ENCODE data around the gene TM9SF1. TPM values are rescaled to one million over a fixed set of nuclear protein-coding genes. Genes with fewer than 3 reads are reported as not detected.

Gene TM9SF1
- total and polyA plus RNA-seq, 2 donors from 2014 or later, result 41.1 to 83.6 TPM

DNA sequence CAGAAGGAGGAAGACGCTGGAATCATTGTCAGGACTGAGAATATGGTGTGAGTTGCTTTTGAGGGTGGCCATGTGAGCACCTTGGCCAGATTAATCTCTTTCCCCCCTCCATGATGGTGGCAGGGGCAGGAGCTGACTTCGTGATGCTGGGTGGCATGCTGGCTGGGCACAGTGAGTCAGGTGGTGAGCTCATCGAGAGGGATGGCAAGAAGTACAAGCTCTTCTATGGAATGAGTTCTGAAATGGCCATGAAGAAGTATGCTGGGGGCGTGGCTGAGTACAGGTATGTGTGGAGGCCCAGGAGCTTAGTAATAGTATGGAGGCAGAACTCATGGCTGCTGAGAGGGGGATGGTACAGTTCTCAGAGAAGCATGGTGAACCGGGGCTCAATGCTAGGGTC is 42.9 kb upstream of the TM9SF1 start:
- H3K9ac ChIP-seq (ENCODE audit: low read length in 3 of 3), result no peak overlapping the region
- H3K27ac ChIP-seq (ENCODE audit: low read depth in 2 of 2, low read length in 2 of 2), result no peak overlapping the region
- FAIRE-seq (no peak), DNase-seq (no peak)
- H3K4me1 ChIP-seq (ENCODE audit: control insufficient read depth in 2 of 3, insufficient read depth in 2 of 3, low read depth in 1 of 3, low read length in 3 of 3), result peaks cover 0 to 34% (median 22%) of the 10 kb centered on the region in 3 donors
- peaks cover 8 to 49% (median 42%) of the 10 kb centered on the region in 3 donors for H3K36me3 ChIP-seq (ENCODE audit: control insufficient read depth in 2 of 3, insufficient read depth in 3 of 3, low read length in 3 of 3)
- intact Hi-C loops (cut with DNase I), result no loop called here
- no peaks in the 10 kb centered on the region for H3K9me3 ChIP-seq (ENCODE audit: control insufficient read depth in 2 of 3, insufficient read depth in 1 of 3, low read length in 3 of 3)
- no peaks in the 10 kb centered on the region for H3K27me3 ChIP-seq (ENCODE audit: control insufficient read depth, insufficient read depth, low read length)
- no peak overlapping the region for H3K4me3 ChIP-seq (ENCODE audit: low read length in 3 of 3)
- TF ChIP-seq, protein P1, sequence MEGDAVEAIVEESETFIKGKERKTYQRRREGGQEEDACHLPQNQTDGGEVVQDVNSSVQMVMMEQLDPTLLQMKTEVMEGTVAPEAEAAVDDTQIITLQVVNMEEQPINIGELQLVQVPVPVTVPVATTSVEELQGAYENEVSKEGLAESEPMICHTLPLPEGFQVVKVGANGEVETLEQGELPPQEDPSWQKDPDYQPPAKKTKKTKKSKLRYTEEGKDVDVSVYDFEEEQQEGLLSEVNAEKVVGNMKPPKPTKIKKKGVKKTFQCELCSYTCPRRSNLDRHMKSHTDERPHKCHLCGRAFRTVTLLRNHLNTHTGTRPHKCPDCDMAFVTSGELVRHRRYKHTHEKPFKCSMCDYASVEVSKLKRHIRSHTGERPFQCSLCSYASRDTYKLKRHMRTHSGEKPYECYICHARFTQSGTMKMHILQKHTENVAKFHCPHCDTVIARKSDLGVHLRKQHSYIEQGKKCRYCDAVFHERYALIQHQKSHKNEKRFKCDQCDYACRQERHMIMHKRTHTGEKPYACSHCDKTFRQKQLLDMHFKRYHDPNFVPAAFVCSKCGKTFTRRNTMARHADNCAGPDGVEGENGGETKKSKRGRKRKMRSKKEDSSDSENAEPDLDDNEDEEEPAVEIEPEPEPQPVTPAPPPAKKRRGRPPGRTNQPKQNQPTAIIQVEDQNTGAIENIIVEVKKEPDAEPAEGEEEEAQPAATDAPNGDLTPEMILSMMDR (IDR thresholded peaks at IDR 0.05; ENCODE audit: borderline replicate concordance, extremely low read depth, insufficient read depth), result no peak

DNA sequence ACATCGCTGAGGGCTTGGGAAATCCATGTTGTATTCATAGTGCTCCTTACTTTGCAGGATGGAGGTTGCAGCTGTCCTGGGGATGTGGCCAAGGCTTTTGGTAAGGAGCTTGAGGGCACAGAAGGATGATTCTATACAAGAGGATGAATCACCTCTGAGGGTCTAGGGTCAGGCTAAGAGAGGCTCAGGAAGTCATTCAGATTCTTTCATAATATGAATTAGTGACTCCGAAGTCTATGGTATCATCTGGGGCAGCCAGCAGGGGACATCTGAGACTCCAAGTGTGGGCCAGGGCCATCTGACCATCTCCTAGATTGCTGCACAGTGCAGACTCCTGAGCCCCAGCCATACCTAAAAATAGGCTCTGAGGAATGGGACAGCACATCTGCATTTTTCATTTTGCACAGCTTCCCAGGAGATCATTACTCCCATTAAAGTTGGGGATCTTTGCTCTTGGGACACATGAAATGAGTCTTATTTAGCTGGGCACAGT is 42.3 kb upstream of the TM9SF1 start:
- DNase-seq, result no peak
- Histone ChIP-seq H3K36me3 (ENCODE audit: control insufficient read depth in 2 of 3, insufficient read depth in 3 of 3, low read length in 3 of 3) (peaks cover 8 to 49% (median 42%) of the 10 kb centered on the region in 3 donors), H3K9me3 (ENCODE audit: control insufficient read depth in 2 of 3, insufficient read depth in 1 of 3, low read length in 3 of 3) (no peaks in the 10 kb centered on the region), H3K27ac (ENCODE audit: low read depth in 2 of 2, low read length in 2 of 2) (no peak overlapping the region), H3K9ac (ENCODE audit: low read length in 3 of 3) (no peak overlapping the region), H3K27me3 (ENCODE audit: control insufficient read depth, insufficient read depth, low read length) (no peaks in the 10 kb centered on the region), H3K4me1 (ENCODE audit: control insufficient read depth in 2 of 3, insufficient read depth in 2 of 3, low read depth in 1 of 3, low read length in 3 of 3) (peaks cover 0 to 38% (median 22%) of the 10 kb centered on the region in 3 donors), H3K4me3 (ENCODE audit: low read length in 3 of 3) (no peak overlapping the region)
- TF ChIP-seq, protein P1 (IDR thresholded peaks at IDR 0.05; ENCODE audit: borderline replicate concordance, extremely low read depth, insufficient read depth), result no peak
- FAIRE-seq, result no peak
- intact Hi-C loops (cut with DNase I), result no loop called here

DNA sequence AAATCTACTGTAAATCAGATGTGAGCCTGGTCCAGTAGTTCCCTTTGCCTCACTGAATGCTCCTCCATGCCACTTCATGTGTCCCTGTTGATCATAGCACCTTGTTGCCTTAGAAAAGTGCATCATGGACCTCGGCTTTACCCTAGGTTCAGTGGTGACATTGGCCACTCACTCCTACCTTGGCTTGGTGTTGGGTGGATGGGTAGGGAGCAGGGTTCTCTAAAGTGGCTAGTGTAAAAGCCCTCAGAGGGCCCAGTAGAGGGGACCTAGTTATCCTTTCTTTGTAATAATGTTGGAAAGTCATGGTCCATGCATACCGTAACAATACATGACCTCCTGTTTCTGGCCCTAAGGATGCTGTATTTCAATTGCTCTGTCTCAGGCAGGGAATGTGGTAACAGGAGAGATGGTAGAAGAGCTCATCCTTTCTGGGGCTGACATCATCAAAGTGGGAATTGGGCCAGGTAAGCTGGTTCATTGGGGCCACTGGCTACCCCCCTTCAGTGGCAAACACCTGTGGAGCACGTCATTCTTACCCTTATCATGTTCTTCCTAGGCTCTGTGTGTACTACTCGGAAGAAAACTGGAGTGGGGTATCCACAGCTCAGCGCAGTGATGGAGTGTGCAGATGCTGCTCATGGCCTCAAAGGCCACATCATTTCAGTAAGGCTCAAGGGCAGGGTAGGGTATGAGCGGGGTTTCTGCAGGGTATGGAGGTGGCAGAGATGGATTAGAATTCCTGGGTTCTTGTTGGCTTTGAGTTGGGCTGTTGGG is 41.6 kb upstream of the TM9SF1 start:
- no peak overlapping the region for H3K27ac ChIP-seq (ENCODE audit: low read depth in 2 of 2, low read length in 2 of 2)
- no peak for FAIRE-seq

More for the DNA sequence above, 41.6 kb upstream of the TM9SF1 start:
- no peaks in the 10 kb centered on the region for H3K27me3 ChIP-seq (ENCODE audit: control insufficient read depth, insufficient read depth, low read length)
- peaks cover 0 to 38% (median 22%) of the 10 kb centered on the region in 3 donors for H3K4me1 ChIP-seq (ENCODE audit: control insufficient read depth in 2 of 3, insufficient read depth in 2 of 3, low read depth in 1 of 3, low read length in 3 of 3)
- peaks cover 8 to 49% (median 42%) of the 10 kb centered on the region in 3 donors for H3K36me3 ChIP-seq (ENCODE audit: control insufficient read depth in 2 of 3, insufficient read depth in 3 of 3, low read length in 3 of 3)
- intact Hi-C loops (cut with DNase I), result no loop called here
- no peak for DNase-seq
- no peak overlapping the region for H3K9ac ChIP-seq (ENCODE audit: low read length in 3 of 3)
- TF ChIP-seq, protein P1 (IDR thresholded peaks at IDR 0.05; ENCODE audit: borderline replicate concordance, extremely low read depth, insufficient read depth), result no peak
- no peaks in the 10 kb centered on the region for H3K9me3 ChIP-seq (ENCODE audit: control insufficient read depth in 2 of 3, insufficient read depth in 1 of 3, low read length in 3 of 3)
- H3K4me3 ChIP-seq (ENCODE audit: low read length in 3 of 3), result no peak overlapping the region

All from kidney (tissue), 14 donors.